ENCODE data around the gene RPP38. TPM values are rescaled to one million over a fixed set of nuclear protein-coding genes. Genes with fewer than 3 reads are reported as not detected.

The RPP38 gene
- total RNA-seq, 1 experiment from 2014 or later = 40.7 TPM

- no peak overlapping the region for H3K27ac Mint-ChIP-seq (ENCODE audit: unreplicated experiment)
- ChIA-PET POLR2A (no interaction called here), CTCF (no interaction called here)
- no peak overlapping the region for H3K4me3 Mint-ChIP-seq (ENCODE audit: unreplicated experiment)
- no peaks in the 10 kb centered on the region for H3K36me3 ChIP-seq (ENCODE audit: control insufficient read depth, insufficient read depth, low read length)
- H3K4me1 ChIP-seq = no peaks in the 10 kb centered on the region
- H3K27me3 Mint-ChIP-seq (ENCODE audit: insufficient read depth, unreplicated experiment) = no peaks in the 10 kb centered on the region
- no peaks in the 10 kb centered on the region for H3K27me3 ChIP-seq (replicated peaks; ENCODE audit: control insufficient read depth, insufficient read depth, low read length)
- no peak for DNase-seq
- no peaks in the 10 kb centered on the region for H3K4me1 Mint-ChIP-seq (ENCODE audit: low read depth, unreplicated experiment)
- no peak for TF ChIP-seq CTCF (IDR thresholded peaks at IDR 0.05; ENCODE audit: insufficient read depth in 1 of 2, low read depth in 1 of 2, low read length in 1 of 2, severe bottlenecking in 1 of 2, unreplicated experiment in 1 of 2)
- no peaks in the 10 kb centered on the region for H3K36me3 Mint-ChIP-seq (ENCODE audit: insufficient read depth, unreplicated experiment)
- no TSS peak for BruUV-seq (replicated peaks)
- peaks cover 31% of the 10 kb centered on the region for H3K9me3 ChIP-seq
- intact Hi-C loops (cut with micrococcal nuclease; ENCODE audit: unreplicated experiment) = no loop called here
- peaks cover 10% of the 10 kb centered on the region for H3K9me3 Mint-ChIP-seq (ENCODE audit: unreplicated experiment)
- no peak overlapping the region for H3K4me3 ChIP-seq (ENCODE audit: low read depth, low read length)
These were observed 27.9 kb upstream of the RPP38 start for GRCh38 chr10:15069230-15069629.

GRCh38 chr10:15072358-15072757, 24.8 kb upstream of the RPP38 start:
- Mint-ChIP-seq H3K36me3 (ENCODE audit: insufficient read depth, unreplicated experiment) (no peaks in the 10 kb centered on the region), H3K27me3 (ENCODE audit: insufficient read depth, unreplicated experiment) (no peaks in the 10 kb centered on the region), H3K4me3 (ENCODE audit: unreplicated experiment) (no peak overlapping the region), H3K4me1 (ENCODE audit: low read depth, unreplicated experiment) (no peaks in the 10 kb centered on the region), H3K9me3 (ENCODE audit: unreplicated experiment) (peaks cover 8% of the 10 kb centered on the region), H3K27ac (ENCODE audit: unreplicated experiment) (no peak overlapping the region)
- Histone ChIP-seq H3K4me1 (no peaks in the 10 kb centered on the region), H3K9me3 (peaks cover 35% of the 10 kb centered on the region), H3K36me3 (ENCODE audit: control insufficient read depth, insufficient read depth, low read length) (no peaks in the 10 kb centered on the region), H3K4me3 (ENCODE audit: low read depth, low read length) (no peak overlapping the region), H3K27me3 (replicated peaks; ENCODE audit: control insufficient read depth, insufficient read depth, low read length) (no peaks in the 10 kb centered on the region)
- POLR2A ChIA-PET = no interaction called here
- DNase-seq = no peak
- intact Hi-C loops (cut with micrococcal nuclease; ENCODE audit: unreplicated experiment) = no loop called here
- CTCF ChIA-PET = no interaction called here
- no peak for TF ChIP-seq CTCF (IDR thresholded peaks at IDR 0.05; ENCODE audit: insufficient read depth in 1 of 2, low read depth in 1 of 2, low read length in 1 of 2, severe bottlenecking in 1 of 2, unreplicated experiment in 1 of 2)
- BruUV-seq (replicated peaks) = no TSS peak

GRCh38 chr10:15075421-15075820, 21.7 kb upstream of the RPP38 start:
- Mint-ChIP-seq H3K4me3 (ENCODE audit: unreplicated experiment) (no peak overlapping the region), H3K27me3 (ENCODE audit: insufficient read depth, unreplicated experiment) (no peaks in the 10 kb centered on the region), H3K9me3 (ENCODE audit: unreplicated experiment) (no peaks in the 10 kb centered on the region), H3K4me1 (ENCODE audit: low read depth, unreplicated experiment) (no peaks in the 10 kb centered on the region), H3K36me3 (ENCODE audit: insufficient read depth, unreplicated experiment) (no peaks in the 10 kb centered on the region), H3K27ac (ENCODE audit: unreplicated experiment) (no peak overlapping the region)
- H3K27me3 ChIP-seq (replicated peaks; ENCODE audit: control insufficient read depth, insufficient read depth, low read length) = no peaks in the 10 kb centered on the region
- H3K4me3 ChIP-seq (ENCODE audit: low read depth, low read length) = no peak overlapping the region
- no peak for TF ChIP-seq CTCF (IDR thresholded peaks at IDR 0.05; ENCODE audit: insufficient read depth in 1 of 2, low read depth in 1 of 2, low read length in 1 of 2, severe bottlenecking in 1 of 2, unreplicated experiment in 1 of 2)
- POLR2A ChIA-PET = no interaction called here
- H3K9me3 ChIP-seq = peaks cover 29% of the 10 kb centered on the region
- no peaks in the 10 kb centered on the region for H3K4me1 ChIP-seq
- intact Hi-C loops (cut with micrococcal nuclease; ENCODE audit: unreplicated experiment) = no loop called here
- DNase-seq = no peak
- CTCF ChIA-PET = no interaction called here
- BruUV-seq (replicated peaks) = no TSS peak
- no peaks in the 10 kb centered on the region for H3K36me3 ChIP-seq (ENCODE audit: control insufficient read depth, insufficient read depth, low read length)
